Keratinocyte (primary cell): Measurements from ENCODE around the gene TAOK2. TPM values are rescaled to one million over a fixed set of nuclear protein-coding genes. Genes with fewer than 3 reads are reported as not detected.

Experiments
- DNase-seq: peaks from one replicate; pipeline ENCODE4 v3.0.0-alpha.2; 2011; ENCODE audit warnings: low read depth, missing footprints, low spot score
- FAIRE-seq: peaks from 2 replicates; lab custom pipeline; 2011; peaks lifted over from hg19 to GRCh38; lab: Jason Lieb, UNC
- H2AFZ ChIP-seq: 2 replicates; pipeline ENCODE4 v1.6.0; 2012; ENCODE audit warnings: low read length, control low read depth, inconsistent platforms; ENCODE audit not compliant: control insufficient read depth
- H3K27ac ChIP-seq: 2 replicates; pipeline ENCODE4 v1.5.1; 2011; ENCODE audit warnings: low read length; ENCODE audit not compliant: control insufficient read depth, insufficient read depth
- H3K27me3 ChIP-seq: 3 replicates; pipeline ENCODE4 v1.6.0; 2011; ENCODE audit warnings: low read length; ENCODE audit not compliant: control insufficient read depth, insufficient read depth; ENCODE audit errors: extremely low read depth
- H3K36me3 ChIP-seq, 2 experiments: 2 replicates in 1 of 2; 3 replicates in 1 of 2; pipeline ENCODE4 v1.5.1; 2011; ENCODE audit warnings: low read length in 2 of 2, mild to moderate bottlenecking in 1 of 2; ENCODE audit not compliant: control insufficient read depth in 2 of 2, insufficient read depth in 2 of 2; ENCODE audit errors: extremely low read depth in 1 of 2
- H3K4me1 ChIP-seq: 3 replicates; pipeline ENCODE4 v1.5.1; 2011; ENCODE audit warnings: low read length; ENCODE audit not compliant: control insufficient read depth, insufficient read depth; ENCODE audit errors: extremely low read depth
- H3K4me2 ChIP-seq: 3 replicates; pipeline ENCODE4 v1.6.0; 2011; ENCODE audit warnings: low read depth, low read length; ENCODE audit not compliant: control insufficient read depth, insufficient read depth; ENCODE audit errors: extremely low read depth
- H3K4me3 ChIP-seq, 3 experiments: fragments of 200-600 bp in 1 of 3; sonication (generic) in 1 of 3; 2 replicates in 2 of 3; 3 replicates in 1 of 3; pipeline ENCODE4 v1.5.1; 2011 to 2016; ENCODE audit warnings: low read length in 3 of 3, mild to moderate bottlenecking in 3 of 3, control low read depth in 2 of 3, inconsistent platforms in 1 of 3, low read depth in 1 of 3, mixed read lengths in 1 of 3, mixed run types in 1 of 3, moderate library complexity in 1 of 3; ENCODE audit not compliant: control insufficient read depth in 2 of 3, insufficient read depth in 2 of 3; ENCODE audit errors: extremely low read depth in 1 of 3
- H3K79me2 ChIP-seq: 2 replicates; pipeline ENCODE4 v1.6.0; 2012; ENCODE audit warnings: low read length; ENCODE audit not compliant: control insufficient read depth, insufficient read depth
- H3K9ac ChIP-seq: 3 replicates; pipeline ENCODE4 v1.6.0; 2011; ENCODE audit warnings: low read length; ENCODE audit not compliant: control insufficient read depth, insufficient read depth; ENCODE audit errors: extremely low read depth
- H3K9me1 ChIP-seq: 3 replicates; pipeline ENCODE4 v1.6.0; 2011; ENCODE audit warnings: low read length; ENCODE audit not compliant: control insufficient read depth, insufficient read depth; ENCODE audit errors: extremely low read depth
- H3K9me3 ChIP-seq: 2 replicates; pipeline ENCODE4 v1.5.1; 2012; ENCODE audit warnings: low read depth, low read length; ENCODE audit not compliant: control insufficient read depth
- H4K20me1 ChIP-seq: 3 replicates; pipeline ENCODE4 v1.6.0; 2011; ENCODE audit warnings: low read length; ENCODE audit not compliant: control insufficient read depth, insufficient read depth; ENCODE audit errors: extremely low read depth
- EZH2 ChIP-seq: IDR thresholded peaks from one replicate; pipeline ENCODE4 v1.6.1; 2012; ENCODE audit warnings: inconsistent platforms, mild to moderate bottlenecking, low read length, moderate library complexity
- dilution Hi-C: fragments of 300-500 bp; cut with MboI; formaldehyde crosslinking; loops from one replicate; pipeline ENCODE4 v1.7.0; 2020; ENCODE audit warnings: low sequenced_read_pairs; ENCODE audit not compliant: extremely low pct_ligation_motif_present
- polyA plus RNA-seq, 5 experiments: library from polyadenylated mRNA; depleted of rRNA in 3 of 5; stranded (reverse) in 3 of 5; stranded (forward) in 1 of 5; unstranded in 1 of 5; fragments of >200 nt; gene quantifications; 1 replicate in 1 of 5; 2 replicates in 3 of 5; 3 replicates in 1 of 5; pipeline versions ENCODE4 v1.2.1 to v1.2.3, GENCODE V29; 2011 to 2012; ENCODE audit warnings: missing spikeins in 2 of 5, low read depth in 1 of 5, low replicate concordance in 1 of 5
- TF ChIP-seq, protein P1 (sequence below), 3 experiments: IDR thresholded peaks in 1 of 3; conservative IDR thresholded peaks in 1 of 3; optimal IDR thresholded peaks in 1 of 3; 2 replicates in 2 of 3; 3 replicates in 1 of 3; pipeline versions ENCODE3 to v1.5.1; 2011; ENCODE audit warnings: low read length in 3 of 3, mild to moderate bottlenecking in 3 of 3, moderate library complexity in 2 of 3, control low read depth in 1 of 3, inconsistent platforms in 1 of 3; ENCODE audit not compliant: insufficient read depth in 2 of 3; ENCODE audit errors: extremely low read depth in 1 of 3

Gene TAOK2
- polyA plus RNA-seq, 1 donor (not counting 4 experiments of a cell fraction or from before 2014, with no cell fraction given) = 13.8 TPM

GRCh38 chr16:29975134-29975538, 1.5 kb downstream of the TAOK2 start:
- Histone ChIP-seq H3K27ac (peak overlapping the region; percentile 81), H4K20me1 (peaks cover 22% of the 10 kb centered on the region), H3K4me2 (peak overlapping the region; percentile 80), H3K4me3 (peak overlapping the region; percentile 90 to 97 (median 97)), H3K4me1 (peaks cover 18% of the 10 kb centered on the region), H2AFZ (no peak overlapping the region), H3K79me2 (peaks cover 45% of the 10 kb centered on the region), H3K9me3 (no peaks in the 10 kb centered on the region), H3K9me1 (peaks cover 4% of the 10 kb centered on the region), H3K27me3 (no peaks in the 10 kb centered on the region), H3K36me3 (peaks cover 24 to 26% of the 10 kb centered on the region in 2 experiments), H3K9ac (peak overlapping the region; percentile 88)
- no peak for DNase-seq
- FAIRE-seq = no peak
- dilution Hi-C loops = no loop called here
- no peak for TF ChIP-seq EZH2
- TF ChIP-seq, protein P1, sequence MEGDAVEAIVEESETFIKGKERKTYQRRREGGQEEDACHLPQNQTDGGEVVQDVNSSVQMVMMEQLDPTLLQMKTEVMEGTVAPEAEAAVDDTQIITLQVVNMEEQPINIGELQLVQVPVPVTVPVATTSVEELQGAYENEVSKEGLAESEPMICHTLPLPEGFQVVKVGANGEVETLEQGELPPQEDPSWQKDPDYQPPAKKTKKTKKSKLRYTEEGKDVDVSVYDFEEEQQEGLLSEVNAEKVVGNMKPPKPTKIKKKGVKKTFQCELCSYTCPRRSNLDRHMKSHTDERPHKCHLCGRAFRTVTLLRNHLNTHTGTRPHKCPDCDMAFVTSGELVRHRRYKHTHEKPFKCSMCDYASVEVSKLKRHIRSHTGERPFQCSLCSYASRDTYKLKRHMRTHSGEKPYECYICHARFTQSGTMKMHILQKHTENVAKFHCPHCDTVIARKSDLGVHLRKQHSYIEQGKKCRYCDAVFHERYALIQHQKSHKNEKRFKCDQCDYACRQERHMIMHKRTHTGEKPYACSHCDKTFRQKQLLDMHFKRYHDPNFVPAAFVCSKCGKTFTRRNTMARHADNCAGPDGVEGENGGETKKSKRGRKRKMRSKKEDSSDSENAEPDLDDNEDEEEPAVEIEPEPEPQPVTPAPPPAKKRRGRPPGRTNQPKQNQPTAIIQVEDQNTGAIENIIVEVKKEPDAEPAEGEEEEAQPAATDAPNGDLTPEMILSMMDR (optimal IDR thresholded peaks at IDR 0.05 in 1 of 3, IDR thresholded peaks at IDR 0.05 in 1 of 3, conservative IDR thresholded peaks at IDR 0.05 in 1 of 3; ENCODE audit: extremely low read depth in 1 of 3, insufficient read depth in 2 of 3, low read length in 3 of 3) = no peak

DNA sequence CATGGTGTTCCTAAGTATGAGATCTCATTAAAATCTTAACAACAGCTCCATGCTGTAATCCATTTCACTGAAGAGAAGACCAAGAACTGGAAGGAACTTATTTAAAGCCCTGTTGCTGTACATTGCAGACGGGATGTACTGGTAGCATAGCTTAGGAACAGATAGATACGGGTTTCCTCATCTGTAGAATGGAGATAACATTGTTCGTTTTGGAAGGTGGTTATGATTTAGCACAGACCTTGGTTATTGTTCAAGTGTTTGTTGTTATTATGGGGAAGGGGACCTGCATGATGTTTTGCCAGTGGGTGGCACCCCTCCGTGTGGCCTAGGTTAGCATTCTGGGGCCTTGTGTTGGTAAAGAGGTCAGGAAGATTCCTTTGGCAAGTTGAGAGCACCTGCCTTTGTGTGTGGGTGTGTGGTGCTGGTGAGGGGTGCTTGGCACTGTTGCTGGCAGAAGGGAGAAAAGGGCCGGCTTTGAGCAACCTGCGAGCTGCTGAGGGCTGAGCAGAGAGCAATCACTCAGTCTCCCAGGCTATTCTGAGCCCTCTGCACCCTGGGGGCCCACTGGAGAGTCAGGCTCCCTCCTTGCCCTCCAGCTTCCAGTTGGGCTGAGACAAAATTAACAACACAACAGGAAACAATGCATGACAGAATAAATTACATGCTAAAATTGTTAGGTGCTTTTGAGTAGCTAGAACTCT, 2.3 kb downstream of the TAOK2 start:
- dilution Hi-C loops = no loop called here
- no peaks in the 10 kb centered on the region for H3K9me3 ChIP-seq
- H4K20me1 ChIP-seq = peaks cover 22% of the 10 kb centered on the region
- no peak overlapping the region for H3K9ac ChIP-seq
- H2AFZ ChIP-seq = no peak overlapping the region
- H3K4me3 ChIP-seq = peak overlapping the region; percentile 8 to 97 (median 90)
- H3K9me1 ChIP-seq = peaks cover 4% of the 10 kb centered on the region
- peaks cover 45% of the 10 kb centered on the region for H3K79me2 ChIP-seq
- FAIRE-seq (no peak), DNase-seq (no peak)
- peaks cover 18% of the 10 kb centered on the region for H3K4me1 ChIP-seq
- H3K36me3 ChIP-seq = peaks cover 24 to 29% of the 10 kb centered on the region in 2 experiments
- no peak overlapping the region for H3K27ac ChIP-seq
- no peak for TF ChIP-seq EZH2
- TF ChIP-seq, protein P1 (optimal IDR thresholded peaks at IDR 0.05 in 1 of 3, IDR thresholded peaks at IDR 0.05 in 1 of 3, conservative IDR thresholded peaks at IDR 0.05 in 1 of 3; ENCODE audit: extremely low read depth in 1 of 3, insufficient read depth in 2 of 3, low read length in 3 of 3) = no peak
- peak overlapping the region; percentile 80 for H3K4me2 ChIP-seq
- H3K27me3 ChIP-seq = no peaks in the 10 kb centered on the region
